MCF 10A (cell line): ENCODE results near the gene GABRB3. TPM values are rescaled to one million over a fixed set of nuclear protein-coding genes. Genes with fewer than 3 reads are reported as not detected.

Experiments used
- BruUV-seq: library from RNA; stranded (reverse); fragments of 400-500 nt; replicated peaks from 2 replicates; lab custom pipeline; 2021; lab: Mats Ljungman, UMichigan
- CTCF ChIA-PET: fragments of 300-600 bp; sonication (Branson Sonifier 250); formaldehyde crosslinking; extraction: SDS; loops from one replicate; lab custom pipeline; 2021; ENCODE audit warnings: antibody characterized with exemption, inconsistent platforms; lab: Yijun Ruan, JAX
- POLR2A ChIA-PET: fragments of 300-600, 350-650 bp; sonication (Branson Sonifier 250); formaldehyde crosslinking; extraction: SDS; loops from one replicate; lab custom pipeline; 2020; ENCODE audit warnings: antibody characterized with exemption, inconsistent platforms; lab: Yijun Ruan, JAX
- DNase-seq: peaks from one replicate; pipeline ENCODE4 v3.0.0-alpha.2; 2018; ENCODE audit not compliant: unreplicated experiment
- H3K27ac Mint-ChIP-seq: one replicate; pipeline ENCODE4 v1.8.0; 2022; ENCODE audit warnings: mild to moderate bottlenecking, low read depth, mixed read lengths; ENCODE audit not compliant: unreplicated experiment
- H3K27me3 Mint-ChIP-seq: one replicate; pipeline ENCODE4 v1.8.0; 2022; ENCODE audit warnings: mixed read lengths; ENCODE audit not compliant: insufficient read depth, unreplicated experiment
- H3K36me3 Mint-ChIP-seq: one replicate; pipeline ENCODE4 v1.8.0; 2022; ENCODE audit warnings: mild to moderate bottlenecking, moderate library complexity, mixed read lengths; ENCODE audit not compliant: insufficient read depth, unreplicated experiment
- H3K4me1 Mint-ChIP-seq: one replicate; pipeline ENCODE4 v1.8.0; 2022; ENCODE audit warnings: mixed read lengths; ENCODE audit not compliant: insufficient read depth, unreplicated experiment
- H3K4me3 Mint-ChIP-seq: one replicate; pipeline ENCODE4 v1.8.0; 2022; ENCODE audit warnings: mild to moderate bottlenecking, moderate library complexity, mixed read lengths; ENCODE audit not compliant: unreplicated experiment
- H3K9me3 Mint-ChIP-seq: one replicate; pipeline ENCODE4 v1.8.0; 2022; ENCODE audit warnings: mixed read lengths; ENCODE audit not compliant: unreplicated experiment
- CTCF ChIP-seq: fragments of 200-600 bp; IDR thresholded peaks from one replicate; pipeline ENCODE4 v1.8.0; 2022; ENCODE audit warnings: antibody characterized with exemption, mild to moderate bottlenecking; ENCODE audit not compliant: unreplicated experiment
- intact Hi-C: fragments of 100-400 bp; cut with micrococcal nuclease; formaldehyde crosslinking; loops from 2 replicates; pipeline ENCODE4 v1.14.1; 2022
- total RNA-seq: library from RNA; stranded (reverse); gene quantifications from 2 replicates; pipeline ENCODE4 v1.2.3, GENCODE V29; 2022

Gene GABRB3
- total RNA-seq, 1 experiment from 2014 or later = not detected

GRCh38 chr15:26665957-26666791 lies 106.7 kb downstream of the GABRB3 start:
- Mint-ChIP-seq H3K4me1 (no peaks in the 10 kb centered on the region), H3K9me3 (peaks cover 38% of the 10 kb centered on the region), H3K27me3 (no peaks in the 10 kb centered on the region), H3K36me3 (no peaks in the 10 kb centered on the region), H3K27ac (no peak overlapping the region), H3K4me3 (no peak overlapping the region)
- intact Hi-C loops = no loop called here
- POLR2A ChIA-PET = no interaction called here
- CTCF ChIA-PET = interaction anchor here (0.5 kb wide), 1 partner anchor 265 kb away, joined by 3 read pairs; no protein-coding TSS in a partner anchor
- BruUV-seq = no TSS peak
- no peak for DNase-seq
- TF ChIP-seq CTCF = no peak

GRCh38 chr15:26662283-26662682 lies 110.6 kb downstream of the GABRB3 start:
- Mint-ChIP-seq H3K4me1 (no peaks in the 10 kb centered on the region), H3K27ac (no peak overlapping the region), H3K36me3 (no peaks in the 10 kb centered on the region), H3K4me3 (no peak overlapping the region), H3K27me3 (no peaks in the 10 kb centered on the region), H3K9me3 (peaks cover 23% of the 10 kb centered on the region)
- no peak for DNase-seq
- ChIA-PET POLR2A (no interaction called here), CTCF (interaction anchor here (0.6 kb wide), 2 partner anchors 21 to 257 kb away, joined by 3 read pairs; no protein-coding TSS in a partner anchor)
- no peak for TF ChIP-seq CTCF
- BruUV-seq = no TSS peak
- intact Hi-C loops = no loop called here

- Mint-ChIP-seq H3K4me1 (no peaks in the 10 kb centered on the region), H3K9me3 (peaks cover 23% of the 10 kb centered on the region), H3K4me3 (no peak overlapping the region), H3K27ac (no peak overlapping the region), H3K36me3 (no peaks in the 10 kb centered on the region), H3K27me3 (no peaks in the 10 kb centered on the region)
- no peak for TF ChIP-seq CTCF
- CTCF ChIA-PET = no interaction called here
- POLR2A ChIA-PET = no interaction called here
- intact Hi-C loops = no loop called here
- no peak for DNase-seq
- no TSS peak for BruUV-seq
These were observed 111.1 kb downstream of the GABRB3 start for GRCh38 chr15:26661748-26662147.

GRCh38 chr15:26661107-26661506 lies 111.8 kb downstream of the GABRB3 start:
- no TSS peak for BruUV-seq
- H3K9me3 Mint-ChIP-seq = peaks cover 23% of the 10 kb centered on the region
- no peaks in the 10 kb centered on the region for H3K36me3 Mint-ChIP-seq
- DNase-seq = no peak
- POLR2A ChIA-PET = no interaction called here
- no peaks in the 10 kb centered on the region for H3K4me1 Mint-ChIP-seq
- intact Hi-C loops = no loop called here
- H3K27me3 Mint-ChIP-seq = no peaks in the 10 kb centered on the region
- no peak for TF ChIP-seq CTCF
- CTCF ChIA-PET = no interaction called here
- no peak overlapping the region for H3K27ac Mint-ChIP-seq
- H3K4me3 Mint-ChIP-seq = no peak overlapping the region
